Neutrophil (primary cell): ENCODE data around the gene PRKCI.
"Not testable (repeated sequence)": the region's sequence is repeated elsewhere in the genome, so short reads cannot be mapped to it uniquely, and the experiment has no call there.

Source experiments
- H3K27ac ChIP-seq: fragments of 200-600 bp; sonication (generic); 2 replicates; pipeline ENCODE4 v1.5.1; 2016; ENCODE audit warnings: mild to moderate bottlenecking, moderate library complexity
- H3K27me3 ChIP-seq: fragments of 200-600 bp; sonication (generic); 2 replicates; pipeline ENCODE4 v1.6.0; 2016; ENCODE audit warnings: mild to moderate bottlenecking
- H3K36me3 ChIP-seq: fragments of 200-600 bp; sonication (generic); 2 replicates; pipeline ENCODE4 v1.5.1; 2017
- H3K4me1 ChIP-seq, 2 experiments: fragments of 200-600 bp in 1 of 2; sonication (generic) in 1 of 2; 1 replicate in 1 of 2; 2 replicates in 1 of 2; pipeline versions ENCODE4 v1.5.1 to v1.6.1; 2013 to 2016; ENCODE audit warnings: low read depth in 1 of 2, low read length in 1 of 2, mild to moderate bottlenecking in 1 of 2, moderate library complexity in 1 of 2; ENCODE audit not compliant: control insufficient read depth in 1 of 2, insufficient read depth in 1 of 2
- H3K4me3 ChIP-seq, 2 experiments: fragments of 200-600 bp in 1 of 2; sonication (generic) in 1 of 2; 1 replicate in 1 of 2; 2 replicates in 1 of 2; pipeline ENCODE4 v1.5.1; 2013 to 2016; ENCODE audit warnings: low read depth in 1 of 2, low read length in 1 of 2, mild to moderate bottlenecking in 1 of 2, moderate library complexity in 1 of 2
- H3K9me3 ChIP-seq: fragments of 200-600 bp; sonication (generic); 2 replicates; pipeline ENCODE4 v1.5.1; 2016
- CTCF ChIP-seq: fragments of 200-600 bp; sonication (generic); IDR thresholded peaks from 2 replicates; pipeline ENCODE4 v1.5.1; 2016; ENCODE audit warnings: antibody characterized with exemption

Gene PRKCI

GRCh38 chr3:170247875-170248274 is 25.7 kb downstream of the PRKCI start:
- no peaks in the 10 kb centered on the region for H3K9me3 ChIP-seq
- TF ChIP-seq CTCF, result no peak
- no peak overlapping the region for H3K4me3 ChIP-seq
- H3K4me1 ChIP-seq, result no peaks in the 10 kb centered on the region
- no peaks in the 10 kb centered on the region for H3K27me3 ChIP-seq
- H3K36me3 ChIP-seq, result no peaks in the 10 kb centered on the region
- no peak overlapping the region for H3K27ac ChIP-seq

- H3K27me3 ChIP-seq, result no peaks in the 10 kb centered on the region
- no peak for TF ChIP-seq CTCF
- no peak overlapping the region for H3K4me3 ChIP-seq
- no peaks in the 10 kb centered on the region for H3K4me1 ChIP-seq
- no peak overlapping the region for H3K27ac ChIP-seq
- peaks cover 5% of the 10 kb centered on the region for H3K36me3 ChIP-seq
- no peaks in the 10 kb centered on the region for H3K9me3 ChIP-seq
Observed at GRCh38 chr3:170256597-170256996, 34.4 kb downstream of the PRKCI start.

- Histone ChIP-seq H3K36me3 (peaks cover 5% of the 10 kb centered on the region), H3K4me3 (no peak overlapping the region), H3K27ac (no peak overlapping the region), H3K9me3 (no peaks in the 10 kb centered on the region), H3K27me3 (no peaks in the 10 kb centered on the region), H3K4me1 (no peaks in the 10 kb centered on the region)
- TF ChIP-seq CTCF, result no peak
Observed at GRCh38 chr3:170257145-170257544, 34.9 kb downstream of the PRKCI start.

- peaks cover 5% of the 10 kb centered on the region for H3K36me3 ChIP-seq
- no peak overlapping the region for H3K27ac ChIP-seq
- no peaks in the 10 kb centered on the region for H3K4me1 ChIP-seq
- no peaks in the 10 kb centered on the region for H3K9me3 ChIP-seq
- no peaks in the 10 kb centered on the region for H3K27me3 ChIP-seq
- TF ChIP-seq CTCF, result no peak
- H3K4me3 ChIP-seq, result no peak overlapping the region
Observed at GRCh38 chr3:170258105-170258487, 35.9 kb downstream of the PRKCI start.

GRCh38 chr3:170259907-170260306 is 37.7 kb downstream of the PRKCI start:
- Histone ChIP-seq H3K9me3 (no peaks in the 10 kb centered on the region), H3K36me3 (peaks cover 10% of the 10 kb centered on the region), H3K27me3 (no peaks in the 10 kb centered on the region), H3K27ac (no peak overlapping the region), H3K4me3 (no peak overlapping the region), H3K4me1 (no peaks in the 10 kb centered on the region)
- TF ChIP-seq CTCF, result no peak

- peaks cover 12% of the 10 kb centered on the region for H3K36me3 ChIP-seq
- H3K4me3 ChIP-seq, result no peak overlapping the region
- no peaks in the 10 kb centered on the region for H3K9me3 ChIP-seq
- H3K4me1 ChIP-seq, result no peaks in the 10 kb centered on the region
- no peaks in the 10 kb centered on the region for H3K27me3 ChIP-seq
- no peak overlapping the region for H3K27ac ChIP-seq
- no peak for TF ChIP-seq CTCF
Observed at GRCh38 chr3:170267793-170268192, 45.6 kb downstream of the PRKCI start.

- not testable (repeated sequence) for H3K27ac ChIP-seq, H3K4me1 ChIP-seq, H3K4me3 ChIP-seq, H3K27me3 ChIP-seq, H3K9me3 ChIP-seq
- H3K36me3 ChIP-seq, result peaks cover 12% of the 10 kb centered on the region
Observed at GRCh38 chr3:170269673-170270254, 47.5 kb downstream of the PRKCI start.
